Measurements from ENCODE around the gene NAALADL2.

The NAALADL2 gene

DNA sequence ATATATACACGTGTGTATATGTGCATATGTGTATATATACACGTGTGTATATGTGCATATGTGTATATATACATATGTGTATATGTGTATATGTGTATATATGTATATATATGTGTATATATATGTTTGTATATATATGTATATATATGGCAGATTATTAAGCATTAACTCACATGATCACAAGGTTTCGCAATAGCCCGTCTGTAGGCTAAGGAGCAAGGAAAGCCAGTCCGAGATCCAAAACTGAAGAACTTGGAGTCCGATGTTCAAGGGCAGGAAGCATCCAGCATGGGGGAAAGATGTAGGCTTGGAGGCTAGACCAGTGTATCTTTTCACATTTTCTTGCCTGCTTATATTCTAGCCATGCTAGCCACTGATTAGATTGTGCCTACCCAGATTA is 23.7 kb downstream of the NAALADL2 start:
- DNase-seq (ENCODE audit: extremely low spot score), result no peak
- CTCF ChIA-PET, result no interaction called here
- POLR2A ChIA-PET, result no interaction called here
- TF ChIP-seq, protein P1, sequence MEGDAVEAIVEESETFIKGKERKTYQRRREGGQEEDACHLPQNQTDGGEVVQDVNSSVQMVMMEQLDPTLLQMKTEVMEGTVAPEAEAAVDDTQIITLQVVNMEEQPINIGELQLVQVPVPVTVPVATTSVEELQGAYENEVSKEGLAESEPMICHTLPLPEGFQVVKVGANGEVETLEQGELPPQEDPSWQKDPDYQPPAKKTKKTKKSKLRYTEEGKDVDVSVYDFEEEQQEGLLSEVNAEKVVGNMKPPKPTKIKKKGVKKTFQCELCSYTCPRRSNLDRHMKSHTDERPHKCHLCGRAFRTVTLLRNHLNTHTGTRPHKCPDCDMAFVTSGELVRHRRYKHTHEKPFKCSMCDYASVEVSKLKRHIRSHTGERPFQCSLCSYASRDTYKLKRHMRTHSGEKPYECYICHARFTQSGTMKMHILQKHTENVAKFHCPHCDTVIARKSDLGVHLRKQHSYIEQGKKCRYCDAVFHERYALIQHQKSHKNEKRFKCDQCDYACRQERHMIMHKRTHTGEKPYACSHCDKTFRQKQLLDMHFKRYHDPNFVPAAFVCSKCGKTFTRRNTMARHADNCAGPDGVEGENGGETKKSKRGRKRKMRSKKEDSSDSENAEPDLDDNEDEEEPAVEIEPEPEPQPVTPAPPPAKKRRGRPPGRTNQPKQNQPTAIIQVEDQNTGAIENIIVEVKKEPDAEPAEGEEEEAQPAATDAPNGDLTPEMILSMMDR (IDR thresholded peaks at IDR 0.05; ENCODE audit: control extremely low read depth, extremely low read depth, low read depth, missing control alignments), result no peak

DNA sequence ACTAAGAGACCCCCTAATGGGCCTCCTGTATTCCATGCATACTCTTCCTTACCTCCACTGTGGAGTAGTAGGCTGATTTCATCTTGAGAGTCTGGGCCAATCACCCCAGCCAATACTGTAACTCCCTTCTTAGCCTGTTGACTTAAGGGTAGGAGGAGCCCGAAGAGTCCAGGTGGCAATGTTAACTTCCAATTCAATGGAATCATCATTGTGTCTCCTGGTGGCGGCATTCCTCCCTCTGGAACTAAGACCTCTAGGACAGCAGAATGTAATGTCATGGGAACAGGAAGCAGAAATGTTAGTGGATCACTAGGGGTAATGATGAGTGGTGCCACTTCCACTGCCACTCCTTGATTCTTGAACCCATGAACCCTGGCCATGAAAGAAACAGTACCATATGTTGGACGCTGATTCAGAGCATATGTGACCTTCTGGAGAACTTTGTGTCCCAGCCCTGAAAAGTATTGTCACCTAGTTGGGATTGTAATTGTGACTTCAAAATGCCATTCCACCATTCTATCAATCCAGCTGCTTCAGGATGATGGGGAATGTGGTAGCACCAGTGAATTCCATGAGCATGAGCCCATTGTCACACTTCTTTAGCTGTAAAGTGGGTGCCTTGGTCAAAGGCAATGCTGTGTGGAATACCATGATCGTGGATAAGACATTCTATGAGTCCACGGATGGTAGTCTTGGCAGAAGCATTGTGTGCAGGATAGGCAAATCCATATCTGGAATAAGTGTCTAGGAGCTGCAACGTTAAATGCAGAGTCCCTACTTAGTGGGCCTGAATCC is 24.9 kb downstream of the NAALADL2 start:
- POLR2A ChIA-PET, result no interaction called here
- DNase-seq (ENCODE audit: extremely low spot score), result no peak
- CTCF ChIA-PET, result no interaction called here
- TF ChIP-seq, protein P1 (IDR thresholded peaks at IDR 0.05; ENCODE audit: control extremely low read depth, extremely low read depth, low read depth, missing control alignments), result no peak

DNA sequence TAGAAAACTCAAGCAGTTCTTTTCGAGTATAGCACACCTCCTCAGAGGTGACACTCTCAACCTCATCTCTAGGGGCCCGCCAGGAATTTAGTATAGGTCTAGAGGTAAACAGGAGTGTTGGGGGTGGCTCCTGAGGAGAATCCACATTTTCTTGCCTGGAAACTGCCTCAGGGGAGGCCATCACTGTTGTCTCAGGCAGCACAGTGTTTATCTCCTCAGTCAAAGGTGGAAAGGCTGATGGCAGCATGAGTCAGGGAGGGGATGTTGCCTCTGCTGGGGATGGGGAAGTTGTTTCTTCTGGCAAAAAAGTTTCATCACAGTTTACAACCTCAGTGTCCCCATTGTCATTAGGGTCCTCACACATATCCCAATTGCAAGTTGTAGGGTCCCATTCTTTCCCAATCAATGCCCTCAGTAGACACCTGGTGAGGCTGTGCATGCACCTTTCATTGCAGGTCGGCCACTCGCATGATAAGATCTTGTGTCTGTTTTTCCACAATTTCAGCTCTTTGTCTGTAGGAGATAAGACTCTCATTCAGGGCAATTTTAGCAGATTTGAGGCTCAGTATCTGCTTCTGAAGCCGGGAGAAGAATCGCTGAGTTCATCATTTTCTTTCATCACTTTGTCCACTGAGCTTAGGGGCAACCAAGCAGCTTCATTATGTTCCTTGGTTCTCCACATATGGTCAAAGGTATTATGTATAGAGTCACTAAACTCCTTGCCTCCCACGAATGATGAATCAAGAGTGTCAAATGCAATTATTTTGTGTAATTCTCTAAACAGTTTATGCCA is 25.8 kb downstream of the NAALADL2 start:
- ChIA-PET POLR2A (no interaction called here), CTCF (no interaction called here)
- TF ChIP-seq, protein P1 (IDR thresholded peaks at IDR 0.05; ENCODE audit: control extremely low read depth, extremely low read depth, low read depth, missing control alignments), result no peak

DNA sequence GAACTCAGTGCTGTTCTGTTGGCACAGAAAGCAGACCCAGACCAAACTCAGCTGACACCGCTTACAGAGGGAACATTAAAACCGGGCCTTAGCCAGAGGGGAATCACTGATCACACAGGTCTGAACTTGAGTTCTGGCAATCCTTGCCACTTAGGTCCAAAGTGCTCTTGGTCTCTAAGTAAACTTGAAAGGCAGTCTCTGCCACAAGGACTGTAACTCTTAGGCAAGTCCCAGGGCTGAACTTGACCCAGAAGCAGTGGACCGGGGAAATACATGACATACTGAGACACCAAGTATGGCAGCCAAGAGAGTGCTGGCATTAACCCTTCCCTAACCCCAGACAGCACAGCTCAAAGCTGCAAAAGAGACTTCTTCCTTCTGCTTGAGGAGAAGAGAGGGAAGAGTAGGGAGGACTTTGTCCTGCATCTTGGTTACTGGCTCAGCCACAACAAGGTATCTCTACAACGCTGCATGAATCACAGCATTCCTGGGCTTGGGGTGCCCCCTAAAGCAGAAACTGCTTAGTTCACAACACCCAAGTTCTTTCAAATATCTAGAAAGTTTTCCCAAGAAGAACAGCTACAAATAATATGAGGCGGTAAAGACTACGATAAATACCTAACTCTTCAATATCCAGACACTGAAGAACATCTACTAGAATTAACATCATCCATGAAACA is 32.5 kb downstream of the NAALADL2 start:
- ChIA-PET POLR2A (no interaction called here), CTCF (interaction anchor here (1.2 kb wide), 1 partner anchor 11 kb away, joined by 3 read pairs; no protein-coding TSS in a partner anchor)
- DNase-seq (ENCODE audit: extremely low spot score), result no peak
- TF ChIP-seq, protein P1 (IDR thresholded peaks at IDR 0.05; ENCODE audit: control extremely low read depth, extremely low read depth, low read depth, missing control alignments), result no peak

More for the DNA sequence above, 25.8 kb downstream of the NAALADL2 start:
- DNase-seq (ENCODE audit: extremely low spot score), result no peak

DNA sequence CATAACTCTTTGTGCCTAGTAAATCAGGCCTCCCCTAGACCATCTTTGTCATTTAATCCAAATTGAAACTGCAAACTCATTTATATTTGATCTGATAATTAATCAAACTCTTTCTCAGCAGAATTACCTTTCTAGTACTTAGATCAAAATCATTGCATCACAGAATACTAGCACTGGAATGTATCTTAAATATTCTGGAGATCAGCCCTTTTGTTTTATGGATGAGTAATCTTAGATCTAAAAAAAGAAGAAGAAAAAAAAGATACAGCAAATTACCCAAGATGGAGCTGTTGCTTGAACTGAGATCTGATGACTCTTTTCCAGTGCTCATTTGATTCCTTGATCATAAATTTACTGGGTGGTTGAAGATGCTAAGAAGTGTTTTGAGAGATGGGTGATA is 47.9 kb downstream of the NAALADL2 start:
- ChIA-PET POLR2A (no interaction called here), CTCF (no interaction called here)
- no peak for DNase-seq (ENCODE audit: extremely low spot score)
- TF ChIP-seq, protein P1 (IDR thresholded peaks at IDR 0.05; ENCODE audit: control extremely low read depth, extremely low read depth, low read depth, missing control alignments), result no peak

DNA sequence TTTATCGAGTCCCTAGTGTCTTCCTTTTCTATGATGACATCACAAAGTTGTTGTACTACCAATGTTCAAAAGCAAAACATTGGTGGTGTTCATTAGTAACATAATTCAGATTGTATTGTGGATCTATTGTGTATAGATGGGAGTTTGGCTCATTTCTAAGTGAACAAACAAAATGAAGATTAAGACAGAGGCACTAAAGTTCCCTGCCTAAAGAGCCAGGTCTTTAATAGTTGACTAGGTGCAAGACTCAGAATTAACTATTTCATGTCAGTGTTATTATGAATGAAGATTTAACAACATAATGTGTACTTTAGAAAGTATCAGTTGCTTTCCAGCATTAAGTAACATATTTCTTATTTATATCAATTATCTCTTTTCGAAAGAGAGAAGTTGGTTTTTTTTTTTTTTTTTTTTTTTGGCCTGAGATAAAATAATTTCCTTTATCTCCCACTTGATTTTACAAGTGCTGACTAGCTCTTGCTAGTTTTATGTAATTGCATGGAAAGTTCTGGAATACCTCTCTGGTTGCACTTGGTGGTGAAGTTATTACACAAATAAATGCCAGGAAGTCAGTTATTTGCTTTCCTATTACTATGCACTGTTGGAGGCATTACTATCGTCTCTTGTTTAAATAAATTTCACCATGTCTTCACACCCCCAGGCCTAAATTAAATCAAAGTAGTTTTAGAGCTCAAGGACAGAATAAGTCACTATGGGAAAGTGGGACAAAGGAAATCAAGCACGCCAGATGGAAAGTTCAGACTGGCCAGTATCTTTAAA is 48.7 kb downstream of the NAALADL2 start:
- TF ChIP-seq, protein P1 (IDR thresholded peaks at IDR 0.05; ENCODE audit: control extremely low read depth, extremely low read depth, low read depth, missing control alignments), result no peak
- no peak for DNase-seq (ENCODE audit: extremely low spot score)
- POLR2A ChIA-PET, result no interaction called here
- CTCF ChIA-PET, result no interaction called here

All from GM10248 (cell line).